ENCODE measurements around the gene LRRC39.

LRRC39 gene

DNA sequence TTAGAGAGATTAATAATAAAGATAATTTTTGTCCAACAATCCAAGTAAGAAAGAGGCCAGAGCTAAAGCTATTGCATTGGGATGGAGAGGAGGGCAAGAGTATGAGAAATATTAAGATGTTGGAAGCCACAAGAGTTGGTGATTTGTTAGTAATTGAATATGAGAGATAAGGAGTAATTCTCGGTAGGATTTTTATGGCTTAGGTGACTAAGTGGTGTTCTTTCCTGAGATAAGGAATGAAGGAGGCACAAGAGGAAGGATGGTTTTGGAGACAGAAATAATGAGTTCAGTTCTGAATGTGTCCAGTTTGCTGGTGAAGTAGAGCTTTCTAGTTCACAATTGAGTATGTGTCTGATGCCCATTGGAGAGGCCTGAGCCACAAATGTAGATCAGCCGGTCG, 35.7 kb downstream of the LRRC39 start:
- peaks cover 61% of the 10 kb centered on the region for H3K36me3 ChIP-seq (ENCODE audit: insufficient read depth, low read length)

DNA sequence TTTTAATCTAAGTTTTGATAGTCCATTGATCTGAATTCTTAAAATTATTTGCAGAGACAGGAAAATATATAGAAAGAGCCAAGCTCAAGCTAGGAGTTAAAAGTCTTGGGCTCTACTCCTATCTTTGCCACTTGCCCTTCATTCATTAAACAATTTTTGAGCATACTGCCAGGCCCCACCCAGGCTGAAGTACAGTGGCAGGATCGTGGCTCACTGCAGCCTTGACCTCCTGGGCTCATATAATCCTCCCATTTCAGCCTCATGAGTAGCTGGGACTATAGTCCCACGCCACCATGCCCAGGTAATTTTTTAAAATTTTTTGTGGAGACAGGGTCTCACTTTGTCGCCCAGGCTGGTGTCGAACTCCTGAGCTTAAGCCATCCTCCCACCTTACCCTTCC, 36.9 kb downstream of the LRRC39 start:
- H3K4me1 ChIP-seq (ENCODE audit: insufficient read depth, low read length, poor library complexity, severe bottlenecking): no peaks in the 10 kb centered on the region
- H3K4me3 ChIP-seq (ENCODE audit: low read length, poor library complexity, severe bottlenecking): no peak overlapping the region
- H3F3A ChIP-seq (ENCODE audit: low read depth): no peaks in the 10 kb centered on the region
- no peak overlapping the region for H2AFZ ChIP-seq (ENCODE audit: low read length)
- H4K20me1 ChIP-seq (ENCODE audit: insufficient read depth, low read length, poor library complexity, severe bottlenecking): no peaks in the 10 kb centered on the region
- peaks cover 63% of the 10 kb centered on the region for H3K36me3 ChIP-seq (ENCODE audit: insufficient read depth, low read length)
- H3K4me2 ChIP-seq (ENCODE audit: low read depth, low read length, poor library complexity, severe bottlenecking): no peak overlapping the region
- H3K27me3 ChIP-seq (ENCODE audit: insufficient read depth, low read length, poor library complexity, severe bottlenecking): no peaks in the 10 kb centered on the region
- H3K9ac ChIP-seq (ENCODE audit: low read depth, low read length, poor library complexity, severe bottlenecking): no peak overlapping the region
- H3K9me2 ChIP-seq (replicated peaks; ENCODE audit: low read depth, low read length): no peaks in the 10 kb centered on the region
- no peaks in the 10 kb centered on the region for H3K79me2 ChIP-seq (ENCODE audit: insufficient read depth, low read length)
- TF ChIP-seq EZH2phosphoT487 (IDR thresholded peaks at IDR 0.05; ENCODE audit: borderline replicate concordance): no peak
- TF ChIP-seq, protein P1, sequence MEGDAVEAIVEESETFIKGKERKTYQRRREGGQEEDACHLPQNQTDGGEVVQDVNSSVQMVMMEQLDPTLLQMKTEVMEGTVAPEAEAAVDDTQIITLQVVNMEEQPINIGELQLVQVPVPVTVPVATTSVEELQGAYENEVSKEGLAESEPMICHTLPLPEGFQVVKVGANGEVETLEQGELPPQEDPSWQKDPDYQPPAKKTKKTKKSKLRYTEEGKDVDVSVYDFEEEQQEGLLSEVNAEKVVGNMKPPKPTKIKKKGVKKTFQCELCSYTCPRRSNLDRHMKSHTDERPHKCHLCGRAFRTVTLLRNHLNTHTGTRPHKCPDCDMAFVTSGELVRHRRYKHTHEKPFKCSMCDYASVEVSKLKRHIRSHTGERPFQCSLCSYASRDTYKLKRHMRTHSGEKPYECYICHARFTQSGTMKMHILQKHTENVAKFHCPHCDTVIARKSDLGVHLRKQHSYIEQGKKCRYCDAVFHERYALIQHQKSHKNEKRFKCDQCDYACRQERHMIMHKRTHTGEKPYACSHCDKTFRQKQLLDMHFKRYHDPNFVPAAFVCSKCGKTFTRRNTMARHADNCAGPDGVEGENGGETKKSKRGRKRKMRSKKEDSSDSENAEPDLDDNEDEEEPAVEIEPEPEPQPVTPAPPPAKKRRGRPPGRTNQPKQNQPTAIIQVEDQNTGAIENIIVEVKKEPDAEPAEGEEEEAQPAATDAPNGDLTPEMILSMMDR (conservative IDR thresholded peaks at IDR 0.05; ENCODE audit: low read length): no peak
- H3K9me3 ChIP-seq (ENCODE audit: insufficient read depth, low read depth, low read length): no peaks in the 10 kb centered on the region

More for the DNA sequence above, 35.7 kb downstream of the LRRC39 start:
- Histone ChIP-seq H3K9ac (ENCODE audit: low read depth, low read length, poor library complexity, severe bottlenecking) (no peak overlapping the region), H3K9me2 (replicated peaks; ENCODE audit: low read depth, low read length) (no peaks in the 10 kb centered on the region), H3K4me1 (ENCODE audit: insufficient read depth, low read length, poor library complexity, severe bottlenecking) (no peaks in the 10 kb centered on the region), H3K27me3 (ENCODE audit: insufficient read depth, low read length, poor library complexity, severe bottlenecking) (no peaks in the 10 kb centered on the region), H4K20me1 (ENCODE audit: insufficient read depth, low read length, poor library complexity, severe bottlenecking) (no peaks in the 10 kb centered on the region), H3K9me3 (ENCODE audit: insufficient read depth, low read depth, low read length) (no peaks in the 10 kb centered on the region), H3K4me2 (ENCODE audit: low read depth, low read length, poor library complexity, severe bottlenecking) (no peak overlapping the region), H2AFZ (ENCODE audit: low read length) (no peak overlapping the region), H3F3A (ENCODE audit: low read depth) (no peaks in the 10 kb centered on the region), H3K79me2 (ENCODE audit: insufficient read depth, low read length) (no peaks in the 10 kb centered on the region), H3K4me3 (ENCODE audit: low read length, poor library complexity, severe bottlenecking) (no peak overlapping the region)
- TF ChIP-seq EZH2phosphoT487 (IDR thresholded peaks at IDR 0.05; ENCODE audit: borderline replicate concordance): no peak
- TF ChIP-seq, protein P1 (conservative IDR thresholded peaks at IDR 0.05; ENCODE audit: low read length): no peak

DNA sequence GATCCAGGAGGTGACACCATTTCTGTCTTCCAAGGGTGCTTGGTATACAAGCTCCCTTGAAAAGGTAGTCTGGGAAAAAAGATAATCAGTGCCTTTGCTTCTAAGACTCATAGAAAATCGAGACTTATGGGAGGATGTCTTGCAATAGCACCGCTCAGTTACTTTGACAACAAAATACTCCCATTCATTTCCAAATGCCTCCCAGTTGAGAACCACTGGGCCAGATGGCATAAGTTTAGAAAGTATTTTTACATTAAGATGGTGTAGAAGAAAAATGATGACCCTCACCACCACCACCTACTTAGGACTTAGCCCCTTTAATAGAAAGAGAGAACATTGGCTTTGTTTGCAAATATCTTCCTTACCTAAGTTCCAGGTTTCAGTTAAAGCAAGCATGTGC, 40.5 kb downstream of the LRRC39 start:
- Histone ChIP-seq H3K9ac (ENCODE audit: low read depth, low read length, poor library complexity, severe bottlenecking) (no peak overlapping the region), H3K79me2 (ENCODE audit: insufficient read depth, low read length) (peaks cover 27% of the 10 kb centered on the region), H3K9me3 (ENCODE audit: insufficient read depth, low read depth, low read length) (no peaks in the 10 kb centered on the region), H3K4me1 (ENCODE audit: insufficient read depth, low read length, poor library complexity, severe bottlenecking) (peaks cover 16% of the 10 kb centered on the region), H3K4me3 (ENCODE audit: low read length, poor library complexity, severe bottlenecking) (no peak overlapping the region), H3K27me3 (ENCODE audit: insufficient read depth, low read length, poor library complexity, severe bottlenecking) (no peaks in the 10 kb centered on the region), H3K36me3 (ENCODE audit: insufficient read depth, low read length) (peaks cover 35% of the 10 kb centered on the region), H3K4me2 (ENCODE audit: low read depth, low read length, poor library complexity, severe bottlenecking) (no peak overlapping the region), H2AFZ (ENCODE audit: low read length) (no peak overlapping the region), H3F3A (ENCODE audit: low read depth) (no peaks in the 10 kb centered on the region), H3K9me2 (replicated peaks; ENCODE audit: low read depth, low read length) (no peaks in the 10 kb centered on the region), H4K20me1 (ENCODE audit: insufficient read depth, low read length, poor library complexity, severe bottlenecking) (peaks cover 5% of the 10 kb centered on the region)
- no peak for TF ChIP-seq EZH2phosphoT487 (IDR thresholded peaks at IDR 0.05; ENCODE audit: borderline replicate concordance)
- TF ChIP-seq, protein P1 (conservative IDR thresholded peaks at IDR 0.05; ENCODE audit: low read length): no peak

Data from Loucy (cell line).